Measurements from ENCODE around the gene ASB2. TPM values are rescaled to one million over a fixed set of nuclear protein-coding genes. Genes with fewer than 3 reads are reported as not detected.

Gene ASB2
- total RNA-seq, 1 donor from 2014 or later, result 0.26 TPM

DNA sequence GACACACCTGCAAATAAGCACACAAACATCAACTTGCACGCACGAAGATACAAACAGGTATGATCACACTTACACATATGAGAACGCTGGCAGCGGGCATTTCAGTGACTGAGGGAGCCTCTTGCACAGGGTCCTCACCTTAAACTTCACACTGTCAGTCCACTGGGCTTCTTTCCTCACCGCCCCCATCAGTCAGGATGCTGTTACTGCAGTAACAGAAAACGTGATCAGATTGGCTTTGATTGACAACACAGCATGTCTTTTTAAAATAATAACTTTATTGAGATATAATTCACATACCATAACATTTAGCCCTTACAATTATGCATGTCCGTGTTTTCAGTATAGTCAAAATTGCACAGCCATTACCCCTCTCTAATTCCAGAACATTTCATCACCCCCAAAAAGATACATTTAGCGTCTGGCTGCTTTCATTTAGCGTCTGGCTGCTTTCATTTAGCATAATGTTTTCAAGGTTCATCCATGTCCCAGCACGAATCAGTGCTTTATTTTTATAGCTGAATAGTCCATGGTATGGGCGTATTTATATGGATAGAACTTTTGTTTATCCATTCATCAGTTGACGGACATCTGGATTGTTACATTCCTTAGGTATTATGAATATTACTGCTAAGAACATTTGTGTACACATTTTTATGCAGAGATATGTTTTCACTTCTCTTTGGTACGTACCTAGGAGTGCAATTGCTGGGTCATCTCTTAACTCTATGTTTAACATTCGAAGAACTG lies 29.1 kb upstream of the ASB2 start:
- TF ChIP-seq, protein P1, sequence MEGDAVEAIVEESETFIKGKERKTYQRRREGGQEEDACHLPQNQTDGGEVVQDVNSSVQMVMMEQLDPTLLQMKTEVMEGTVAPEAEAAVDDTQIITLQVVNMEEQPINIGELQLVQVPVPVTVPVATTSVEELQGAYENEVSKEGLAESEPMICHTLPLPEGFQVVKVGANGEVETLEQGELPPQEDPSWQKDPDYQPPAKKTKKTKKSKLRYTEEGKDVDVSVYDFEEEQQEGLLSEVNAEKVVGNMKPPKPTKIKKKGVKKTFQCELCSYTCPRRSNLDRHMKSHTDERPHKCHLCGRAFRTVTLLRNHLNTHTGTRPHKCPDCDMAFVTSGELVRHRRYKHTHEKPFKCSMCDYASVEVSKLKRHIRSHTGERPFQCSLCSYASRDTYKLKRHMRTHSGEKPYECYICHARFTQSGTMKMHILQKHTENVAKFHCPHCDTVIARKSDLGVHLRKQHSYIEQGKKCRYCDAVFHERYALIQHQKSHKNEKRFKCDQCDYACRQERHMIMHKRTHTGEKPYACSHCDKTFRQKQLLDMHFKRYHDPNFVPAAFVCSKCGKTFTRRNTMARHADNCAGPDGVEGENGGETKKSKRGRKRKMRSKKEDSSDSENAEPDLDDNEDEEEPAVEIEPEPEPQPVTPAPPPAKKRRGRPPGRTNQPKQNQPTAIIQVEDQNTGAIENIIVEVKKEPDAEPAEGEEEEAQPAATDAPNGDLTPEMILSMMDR (IDR thresholded peaks at IDR 0.05; ENCODE audit: insufficient read depth, low read length, severe bottlenecking), result peak; percentile 38
- Histone ChIP-seq H3K4me3 (ENCODE audit: low read depth, low read length) (no peak overlapping the region), H3K36me3 (ENCODE audit: control insufficient read depth, insufficient read depth, low read length) (no peaks in the 10 kb centered on the region), H3K27me3 (ENCODE audit: control insufficient read depth, insufficient read depth, low read length) (peaks cover 5% of the 10 kb centered on the region)
- DNase-seq (ENCODE audit: low read depth) (no peak), FAIRE-seq (no peak)

GRCh38 chr14:94004015-94004414 lies 27.6 kb upstream of the ASB2 start:
- TF ChIP-seq, protein P1 (IDR thresholded peaks at IDR 0.05; ENCODE audit: insufficient read depth, low read length, severe bottlenecking), result no peak
- Histone ChIP-seq H3K4me3 (ENCODE audit: low read depth, low read length) (no peak overlapping the region), H3K27me3 (ENCODE audit: control insufficient read depth, insufficient read depth, low read length) (peaks cover 5% of the 10 kb centered on the region), H3K36me3 (ENCODE audit: control insufficient read depth, insufficient read depth, low read length) (no peaks in the 10 kb centered on the region)
- DNase-seq (ENCODE audit: low read depth) (no peak), FAIRE-seq (no peak)

- no peak for DNase-seq (ENCODE audit: low read depth)
- no peaks in the 10 kb centered on the region for H3K36me3 ChIP-seq (ENCODE audit: control insufficient read depth, insufficient read depth, low read length)
- no peak overlapping the region for H3K4me3 ChIP-seq (ENCODE audit: low read depth, low read length)
- peak; percentile 64 for FAIRE-seq
- TF ChIP-seq, protein P1 (IDR thresholded peaks at IDR 0.05; ENCODE audit: insufficient read depth, low read length, severe bottlenecking), result no peak
- H3K27me3 ChIP-seq (ENCODE audit: control insufficient read depth, insufficient read depth, low read length), result peaks cover 5% of the 10 kb centered on the region
Measured at GRCh38 chr14:94003397-94003796, 27.0 kb upstream of the ASB2 start.

DNA sequence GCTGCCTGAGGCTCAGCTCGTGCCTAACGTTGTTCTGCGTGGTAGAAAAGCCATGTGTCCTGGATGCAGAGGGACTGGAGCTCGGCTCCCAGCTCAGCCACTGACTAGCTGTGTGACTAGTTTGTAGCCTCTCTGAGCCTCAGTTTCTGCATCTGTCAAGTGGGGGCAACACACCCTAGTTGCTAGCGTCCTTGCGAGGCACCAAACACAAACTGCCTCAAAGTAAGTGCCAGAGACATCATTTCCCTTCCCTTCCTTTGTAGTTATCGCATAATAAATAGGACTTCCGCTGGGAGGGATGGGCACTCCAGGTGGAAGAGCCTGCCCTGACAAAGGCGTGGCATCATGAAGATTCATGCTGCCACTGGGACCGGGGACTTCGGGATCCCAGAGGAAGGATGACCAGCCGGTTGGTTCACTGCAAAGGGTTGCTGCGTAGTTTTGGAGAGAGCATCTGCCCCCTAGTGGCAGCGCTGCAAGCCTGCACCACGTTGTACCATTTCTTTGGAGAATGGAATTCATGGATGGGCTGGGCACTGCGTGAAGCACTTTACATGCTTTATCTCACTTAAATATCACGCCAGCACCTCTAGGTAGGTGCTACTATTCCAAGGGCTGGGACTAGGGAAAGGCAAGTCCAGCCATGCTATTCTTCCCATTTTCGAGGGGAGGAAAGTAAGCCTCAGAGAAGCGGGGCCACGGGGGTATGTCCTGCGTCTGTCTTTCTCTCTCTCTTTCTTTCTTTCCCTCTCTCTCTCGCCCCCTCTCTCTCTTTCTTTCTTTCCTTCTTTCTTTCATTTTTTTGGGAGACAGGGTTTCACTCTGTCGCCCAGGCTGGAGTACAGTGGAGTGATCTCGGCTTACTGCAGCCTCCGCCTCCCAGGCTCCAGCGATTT lies 25.4 kb upstream of the ASB2 start:
- H3K4me3 ChIP-seq (ENCODE audit: low read depth, low read length), result no peak overlapping the region
- no peaks in the 10 kb centered on the region for H3K36me3 ChIP-seq (ENCODE audit: control insufficient read depth, insufficient read depth, low read length)
- FAIRE-seq (peak; percentile 77), DNase-seq (ENCODE audit: low read depth) (peak; percentile 61)
- TF ChIP-seq, protein P1 (IDR thresholded peaks at IDR 0.05; ENCODE audit: insufficient read depth, low read length, severe bottlenecking), result peak; percentile 99
- H3K27me3 ChIP-seq (ENCODE audit: control insufficient read depth, insufficient read depth, low read length), result peaks cover 5% of the 10 kb centered on the region

DNA sequence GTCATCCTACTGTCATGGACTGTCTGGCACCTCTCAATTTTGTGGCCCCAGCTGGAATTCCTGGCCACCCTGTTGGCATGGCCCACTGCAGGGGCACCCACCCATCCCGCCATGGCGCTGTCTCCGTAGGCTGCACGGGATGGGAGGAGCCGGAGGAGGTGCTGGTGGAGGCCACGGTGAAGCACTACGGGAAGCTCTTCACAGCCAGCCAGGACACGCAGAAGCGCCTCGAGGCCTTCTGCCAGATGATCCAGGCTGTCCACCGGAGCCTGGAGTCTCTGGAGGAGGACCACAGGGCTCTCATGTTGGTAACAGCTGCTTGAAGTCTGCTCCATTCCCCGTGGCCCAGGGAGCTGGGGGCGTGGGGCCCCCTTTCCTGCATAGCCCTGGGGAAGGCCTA lies 24.6 kb upstream of the ASB2 start:
- H3K36me3 ChIP-seq (ENCODE audit: control insufficient read depth, insufficient read depth, low read length), result no peaks in the 10 kb centered on the region
- H3K4me3 ChIP-seq (ENCODE audit: low read depth, low read length), result no peak overlapping the region
- FAIRE-seq, result no peak
- TF ChIP-seq, protein P1 (IDR thresholded peaks at IDR 0.05; ENCODE audit: insufficient read depth, low read length, severe bottlenecking), result no peak
- DNase-seq (ENCODE audit: low read depth), result peak; percentile 30
- peaks cover 5% of the 10 kb centered on the region for H3K27me3 ChIP-seq (ENCODE audit: control insufficient read depth, insufficient read depth, low read length)
